ENCODE results near the gene LMX1A.

LMX1A gene

GRCh38 chr1:165235777-165236291 is 120.7 kb downstream of the LMX1A start:
- Histone ChIP-seq H3K4me3 (ENCODE audit: low read length) (no peak overlapping the region), H3K79me2 (ENCODE audit: low read length) (no peaks in the 10 kb centered on the region), H3K9ac (ENCODE audit: low read length) (no peak overlapping the region), H3K9me3 (replicated peaks; ENCODE audit: insufficient read depth, low read length) (no peaks in the 10 kb centered on the region), H3K27me3 (replicated peaks; ENCODE audit: insufficient read depth, low read length) (no peaks in the 10 kb centered on the region), H3K4me1 (ENCODE audit: low read length) (no peaks in the 10 kb centered on the region), H3F3A (ENCODE audit: insufficient read depth, low read length) (no peaks in the 10 kb centered on the region), H2AFZ (ENCODE audit: low read length) (no peak overlapping the region), H3K36me3 (replicated peaks; ENCODE audit: insufficient read depth, low read length) (no peaks in the 10 kb centered on the region), H3K9me2 (replicated peaks; ENCODE audit: insufficient read depth, low read length) (no peaks in the 10 kb centered on the region), H3K27ac (ENCODE audit: low read length) (no peak overlapping the region), H3K4me2 (ENCODE audit: low read depth, low read length) (no peak overlapping the region), H4K20me1 (ENCODE audit: insufficient read depth, low read length) (no peaks in the 10 kb centered on the region)
- TF ChIP-seq EZH2 (optimal IDR thresholded peaks at IDR 0.05; ENCODE audit: low read depth, low read length) (no peak), EZH2phosphoT487 (IDR thresholded peaks at IDR 0.05; ENCODE audit: low read length) (no peak), CTCF (IDR thresholded peaks at IDR 0.05; ENCODE audit: low read length) (no peak)
- DNase-seq = no peak

- H3K9ac ChIP-seq (ENCODE audit: low read length) = no peak overlapping the region
- no peak overlapping the region for H3K27ac ChIP-seq (ENCODE audit: low read length)
- no peaks in the 10 kb centered on the region for H4K20me1 ChIP-seq (ENCODE audit: insufficient read depth, low read length)
- no peak overlapping the region for H3K4me3 ChIP-seq (ENCODE audit: low read length)
- H3K9me2 ChIP-seq (replicated peaks; ENCODE audit: insufficient read depth, low read length) = no peaks in the 10 kb centered on the region
- no peaks in the 10 kb centered on the region for H3K79me2 ChIP-seq (ENCODE audit: low read length)
- H3F3A ChIP-seq (ENCODE audit: insufficient read depth, low read length) = no peaks in the 10 kb centered on the region
- H3K4me2 ChIP-seq (ENCODE audit: low read depth, low read length) = no peak overlapping the region
- no peak for DNase-seq
- H3K36me3 ChIP-seq (replicated peaks; ENCODE audit: insufficient read depth, low read length) = no peaks in the 10 kb centered on the region
- no peaks in the 10 kb centered on the region for H3K9me3 ChIP-seq (replicated peaks; ENCODE audit: insufficient read depth, low read length)
- no peaks in the 10 kb centered on the region for H3K27me3 ChIP-seq (replicated peaks; ENCODE audit: insufficient read depth, low read length)
- no peaks in the 10 kb centered on the region for H3K4me1 ChIP-seq (ENCODE audit: low read length)
- no peak overlapping the region for H2AFZ ChIP-seq (ENCODE audit: low read length)
- TF ChIP-seq CTCF (IDR thresholded peaks at IDR 0.05; ENCODE audit: low read length) (no peak), EZH2 (optimal IDR thresholded peaks at IDR 0.05; ENCODE audit: low read depth, low read length) (no peak), EZH2phosphoT487 (IDR thresholded peaks at IDR 0.05; ENCODE audit: low read length) (no peak)
Measured at GRCh38 chr1:165235155-165235776, 121.2 kb downstream of the LMX1A start.

- H3K9me3 ChIP-seq (replicated peaks; ENCODE audit: insufficient read depth, low read length) = no peaks in the 10 kb centered on the region
Measured at GRCh38 chr1:165234149-165234548, 122.4 kb downstream of the LMX1A start.

More at GRCh38 chr1:165234149-165234548, 122.4 kb downstream of the LMX1A start:
- H3K27me3 ChIP-seq (replicated peaks; ENCODE audit: insufficient read depth, low read length) = no peaks in the 10 kb centered on the region
- no peaks in the 10 kb centered on the region for H3K9me2 ChIP-seq (replicated peaks; ENCODE audit: insufficient read depth, low read length)
- no peaks in the 10 kb centered on the region for H3K36me3 ChIP-seq (replicated peaks; ENCODE audit: insufficient read depth, low read length)
- no peaks in the 10 kb centered on the region for H3F3A ChIP-seq (ENCODE audit: insufficient read depth, low read length)
- H3K4me1 ChIP-seq (ENCODE audit: low read length) = no peaks in the 10 kb centered on the region
- H3K27ac ChIP-seq (ENCODE audit: low read length) = no peak overlapping the region
- DNase-seq = no peak
- H3K4me2 ChIP-seq (ENCODE audit: low read depth, low read length) = no peak overlapping the region
- TF ChIP-seq EZH2 (optimal IDR thresholded peaks at IDR 0.05; ENCODE audit: low read depth, low read length) = no peak
- no peak for TF ChIP-seq CTCF (IDR thresholded peaks at IDR 0.05; ENCODE audit: low read length)
- TF ChIP-seq EZH2phosphoT487 (IDR thresholded peaks at IDR 0.05; ENCODE audit: low read length) = no peak
- H2AFZ ChIP-seq (ENCODE audit: low read length) = no peak overlapping the region
- no peaks in the 10 kb centered on the region for H4K20me1 ChIP-seq (ENCODE audit: insufficient read depth, low read length)
- H3K79me2 ChIP-seq (ENCODE audit: low read length) = no peaks in the 10 kb centered on the region
- H3K9ac ChIP-seq (ENCODE audit: low read length) = no peak overlapping the region
- H3K4me3 ChIP-seq (ENCODE audit: low read length) = no peak overlapping the region
